Dedifferentiated amniotic fluid mesenchymal stem cell (primary cell): ENCODE results near the gene IL1RL1.

ENCODE experiments used
- DNase-seq: peaks from one replicate; pipeline ENCODE4 v3.0.0-alpha.2; 2016; ENCODE audit errors: extremely low spot score

Gene IL1RL1

DNA sequence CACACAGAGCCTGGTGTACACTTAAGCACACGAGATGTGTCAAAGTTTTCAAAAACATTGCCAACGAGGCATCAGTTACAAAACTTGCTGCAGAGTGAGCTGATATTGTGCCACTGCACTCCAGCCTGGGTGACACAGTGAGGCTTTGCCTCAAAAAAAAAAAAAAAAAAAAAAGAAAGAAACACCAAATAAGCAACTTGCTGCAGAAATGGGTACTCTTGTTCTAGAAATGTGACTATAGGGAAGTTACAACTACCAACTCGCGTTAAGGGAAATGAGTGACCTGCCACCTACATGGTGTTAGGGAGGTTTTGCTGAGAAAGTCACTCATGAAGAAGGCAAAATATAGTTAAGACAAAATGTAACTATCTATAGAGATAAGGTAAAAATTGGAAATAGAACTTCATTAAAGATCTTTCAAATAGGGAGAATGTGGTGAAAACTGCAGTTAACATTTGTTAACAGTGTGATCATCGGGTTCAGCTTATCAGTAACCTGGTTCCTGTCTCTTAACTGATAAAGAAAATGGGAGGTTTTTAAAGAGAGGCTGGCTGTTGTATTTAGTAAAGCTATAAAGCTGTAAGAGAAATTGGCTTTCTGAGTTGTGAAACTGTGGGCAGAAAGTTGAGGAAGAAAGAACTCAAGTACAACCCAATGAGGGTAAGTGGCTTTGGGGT, at the start of gene IL1RL1:
Gene IL1RL1 (plus strand): TSS at position 600 of the 677 bp plus-strand sequence. CDS start 26,702 bp downstream, outside the sequence.
- no peak for DNase-seq

DNA sequence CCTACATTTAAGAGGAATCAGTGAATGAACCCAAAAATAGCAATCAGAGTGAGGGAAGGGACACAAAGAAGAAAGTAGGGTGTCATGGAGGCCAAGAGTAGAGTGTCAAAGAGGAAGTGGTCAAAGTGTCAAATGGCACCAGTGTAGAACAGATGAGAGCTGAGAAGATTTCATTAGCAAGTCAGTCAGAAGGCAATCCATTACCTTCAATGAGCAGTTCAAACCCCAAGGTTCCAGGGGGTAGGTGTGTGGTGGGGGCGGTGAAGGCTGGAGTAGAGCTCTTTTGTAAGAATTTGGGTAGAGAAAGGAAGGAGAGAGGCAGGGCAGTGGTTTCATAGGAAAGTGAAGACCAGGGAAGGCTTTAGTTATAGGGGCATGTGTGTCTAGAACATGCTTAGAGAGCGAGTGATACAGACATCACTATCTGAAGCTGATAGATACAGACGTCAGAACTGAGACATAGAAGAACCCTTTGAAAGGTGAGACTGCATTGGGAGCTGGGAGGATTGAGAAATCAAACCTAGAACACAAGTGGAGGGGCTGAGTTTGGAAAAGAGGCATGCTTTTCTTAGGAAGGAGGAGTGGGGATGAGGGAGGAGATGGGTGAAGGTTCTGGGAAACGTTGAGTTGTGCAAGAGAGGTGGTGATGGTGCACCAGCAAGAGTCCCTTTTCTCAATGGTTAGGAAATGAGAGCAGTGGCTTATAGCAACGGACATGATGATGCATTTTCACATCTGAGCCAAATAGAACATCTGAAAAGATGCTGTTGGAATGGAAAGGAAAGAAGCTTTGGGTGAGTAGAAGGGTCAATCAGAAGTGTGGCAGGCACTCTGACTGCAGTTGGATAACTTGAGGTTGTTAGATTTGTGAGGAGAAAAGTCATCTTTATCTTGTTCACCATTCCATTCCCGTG, 48.9 kb upstream of the IL1RL1 start:
- DNase-seq, result no peak

DNA sequence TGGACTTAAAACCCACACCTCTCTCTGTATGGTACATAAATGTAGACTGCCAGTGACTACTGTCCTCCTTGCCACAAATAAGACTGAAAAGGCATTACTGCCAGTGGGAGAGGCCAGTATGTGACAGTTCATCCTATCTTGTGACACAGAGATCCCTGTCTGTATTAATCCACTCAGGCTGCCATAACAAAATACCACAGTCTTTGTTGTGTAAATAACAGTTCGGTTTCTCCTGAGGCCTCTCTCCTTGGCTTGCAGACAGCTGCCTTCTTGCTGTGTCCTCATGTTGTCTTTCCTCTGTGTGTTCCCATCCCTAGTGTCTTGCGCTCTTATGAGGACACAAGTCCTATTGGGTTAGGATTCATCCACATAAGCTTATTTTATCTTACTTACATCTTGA, 46.4 kb upstream of the IL1RL1 start:
- no peak for DNase-seq

DNA sequence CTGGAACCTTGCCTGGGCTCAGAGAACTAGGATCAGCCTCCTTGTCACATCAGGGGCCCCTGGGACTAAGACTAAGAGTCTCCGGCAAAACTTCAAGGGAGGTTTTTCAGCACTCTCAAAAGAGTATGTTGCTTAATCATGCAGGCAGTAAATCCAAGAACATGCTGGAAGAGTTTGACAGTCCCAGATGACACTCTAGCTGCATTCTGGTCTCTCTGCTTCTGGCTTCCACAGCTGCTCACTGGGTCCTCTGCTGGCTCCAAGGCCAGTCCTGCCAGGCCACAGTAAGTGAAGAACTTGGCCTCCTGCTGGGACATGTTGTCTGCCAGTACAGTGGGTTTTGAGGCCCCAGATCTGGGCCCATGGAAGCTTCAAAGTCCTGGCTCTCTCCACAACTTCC, 45.2 kb upstream of the IL1RL1 start:
- no peak for DNase-seq

DNA sequence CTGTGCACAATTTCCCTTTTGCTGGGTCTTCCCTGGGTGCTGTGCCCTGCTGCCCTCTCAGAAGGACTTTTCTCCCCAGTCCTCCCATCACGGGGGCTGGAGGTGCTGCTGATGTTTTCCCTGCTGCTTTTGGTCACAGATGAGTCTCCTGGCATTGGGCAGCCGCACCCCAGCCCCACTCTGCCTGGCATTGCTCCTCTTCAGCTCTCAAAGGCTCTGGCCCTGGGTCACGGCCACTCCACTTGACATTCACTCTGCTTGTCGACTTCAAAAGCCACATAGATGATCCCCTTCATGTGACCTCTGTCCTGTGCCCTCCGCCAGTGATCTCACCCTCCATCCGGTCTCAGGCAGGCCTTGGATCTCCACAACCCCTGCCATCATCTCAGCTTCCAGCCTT, 43.6 kb upstream of the IL1RL1 start:
- no peak for DNase-seq

DNA sequence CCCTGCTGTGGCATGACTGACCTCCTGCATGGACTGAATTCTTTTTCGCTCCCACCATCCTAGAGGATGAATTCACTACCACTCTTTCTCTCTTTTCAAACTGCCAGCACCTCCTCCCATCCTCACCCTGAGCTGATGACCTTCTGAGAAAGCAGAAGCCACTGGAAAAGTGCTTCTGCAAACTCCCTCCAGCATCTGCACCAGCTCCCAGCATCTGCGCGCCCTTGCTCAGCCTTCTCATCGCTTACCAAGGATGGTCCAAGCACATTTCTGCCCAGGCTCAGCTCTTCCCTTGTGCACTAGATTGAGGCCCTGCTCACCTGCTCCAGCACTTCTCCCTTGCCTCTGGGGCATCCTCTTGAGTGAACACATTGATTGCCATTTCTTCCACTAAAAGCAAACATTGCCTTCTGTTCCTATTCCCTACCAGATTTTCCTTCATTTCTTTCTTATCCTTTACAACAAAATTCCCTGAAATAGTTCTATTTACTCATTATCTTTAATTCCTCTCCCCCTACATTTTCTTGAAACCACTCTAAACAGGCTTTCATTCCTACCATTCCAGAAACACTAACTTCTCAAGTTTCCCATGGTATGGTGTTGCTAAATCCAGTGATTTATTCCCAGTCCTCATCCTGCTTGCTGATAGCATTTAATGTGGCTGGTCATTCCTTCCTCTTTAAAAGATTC, 42.7 kb upstream of the IL1RL1 start:
- DNase-seq, result peak; percentile 76

DNA sequence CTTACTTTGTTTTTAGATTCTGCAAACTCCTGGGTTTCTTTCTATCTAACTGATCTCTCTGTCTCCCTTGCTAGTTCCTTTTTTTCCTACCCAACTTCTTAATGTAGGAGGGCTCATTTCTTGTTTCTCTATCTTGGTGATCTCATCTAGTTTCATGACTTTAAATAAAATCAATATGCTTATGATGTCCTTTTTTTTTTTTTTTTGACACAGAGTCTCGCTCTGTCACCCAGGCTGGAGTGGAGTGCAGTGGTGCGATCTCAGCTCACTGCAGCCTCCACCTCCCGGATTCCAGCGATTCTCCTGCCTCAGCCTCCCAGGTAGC, 42.2 kb upstream of the IL1RL1 start:
- DNase-seq, result no peak

DNA sequence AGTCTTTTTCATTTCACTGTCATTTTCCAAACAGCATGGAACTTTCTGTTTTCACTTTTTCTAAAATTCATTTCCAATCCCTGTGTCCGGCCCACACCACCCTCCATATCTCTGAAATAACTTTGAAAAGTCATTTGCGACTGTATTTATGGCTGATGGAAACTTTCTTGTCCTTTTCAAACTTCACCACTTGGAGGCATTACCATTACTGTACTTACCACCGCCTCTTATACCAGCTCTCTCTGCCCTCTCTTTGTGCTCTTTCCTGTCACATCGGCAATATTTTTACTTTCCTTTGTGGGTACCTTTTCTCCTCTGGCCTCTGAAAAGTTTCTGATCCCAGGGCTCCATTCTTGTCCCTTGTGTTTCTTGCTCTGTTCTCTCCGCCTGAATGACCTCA, 39.5 kb upstream of the IL1RL1 start:
- no peak for DNase-seq

DNA sequence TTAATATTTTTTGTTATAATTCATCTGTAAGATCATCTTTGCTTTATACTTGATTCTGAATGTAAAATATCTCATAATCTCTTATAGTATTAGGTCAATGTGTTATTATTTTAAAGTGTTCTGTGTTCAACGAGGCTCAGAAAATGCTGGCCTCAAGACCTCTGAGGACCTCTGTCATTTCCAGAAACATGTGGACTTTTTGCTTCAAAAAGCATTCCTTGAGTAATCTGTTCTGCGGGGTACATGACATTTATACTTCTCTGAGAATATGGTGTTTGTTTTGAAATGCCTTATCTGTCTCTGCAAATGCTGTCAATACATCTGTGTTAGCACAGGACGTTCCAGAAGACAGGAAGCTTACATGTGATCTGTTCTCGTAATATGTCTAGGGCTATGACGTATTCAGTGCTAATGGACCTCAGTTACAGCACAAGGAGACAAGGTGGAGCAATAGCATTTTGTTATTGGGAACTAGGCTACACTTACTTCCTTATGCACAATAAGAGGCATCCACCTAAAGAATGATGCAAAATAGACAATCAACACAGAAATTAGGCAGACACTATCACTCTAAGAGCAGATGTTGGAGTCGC, 37.6 kb upstream of the IL1RL1 start:
- no peak for DNase-seq

DNA sequence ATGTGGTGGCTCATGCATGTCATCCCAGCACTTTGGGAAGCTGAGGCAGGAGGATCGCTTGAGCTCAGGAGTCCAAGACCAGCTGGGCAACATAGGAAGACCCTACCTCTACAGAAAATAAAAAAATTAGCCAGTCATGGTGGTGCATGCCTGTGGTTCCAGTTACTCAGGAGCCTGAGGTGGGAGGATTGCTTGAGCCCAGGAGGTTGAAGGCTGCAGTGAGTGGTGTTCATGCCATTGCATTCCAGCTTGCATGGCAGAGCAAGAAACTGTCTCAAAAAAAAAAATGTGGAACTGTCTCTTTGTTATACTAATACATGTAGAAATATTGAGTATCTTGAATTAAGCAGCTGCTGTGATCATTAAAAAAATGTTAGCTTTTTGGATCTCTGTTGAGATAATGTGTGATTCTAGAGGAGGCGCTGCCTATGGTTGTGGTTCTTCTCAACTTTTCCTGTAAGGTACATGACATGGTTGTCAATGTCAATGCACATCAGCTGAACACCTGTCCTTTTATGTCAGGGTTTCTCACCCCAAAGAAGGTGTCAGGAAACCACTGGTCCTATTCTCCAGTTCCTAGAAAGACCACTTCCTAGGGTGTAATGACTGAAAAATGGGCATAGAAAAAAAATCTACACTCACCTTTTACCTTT, 34.7 kb upstream of the IL1RL1 start:
- no peak for DNase-seq

DNA sequence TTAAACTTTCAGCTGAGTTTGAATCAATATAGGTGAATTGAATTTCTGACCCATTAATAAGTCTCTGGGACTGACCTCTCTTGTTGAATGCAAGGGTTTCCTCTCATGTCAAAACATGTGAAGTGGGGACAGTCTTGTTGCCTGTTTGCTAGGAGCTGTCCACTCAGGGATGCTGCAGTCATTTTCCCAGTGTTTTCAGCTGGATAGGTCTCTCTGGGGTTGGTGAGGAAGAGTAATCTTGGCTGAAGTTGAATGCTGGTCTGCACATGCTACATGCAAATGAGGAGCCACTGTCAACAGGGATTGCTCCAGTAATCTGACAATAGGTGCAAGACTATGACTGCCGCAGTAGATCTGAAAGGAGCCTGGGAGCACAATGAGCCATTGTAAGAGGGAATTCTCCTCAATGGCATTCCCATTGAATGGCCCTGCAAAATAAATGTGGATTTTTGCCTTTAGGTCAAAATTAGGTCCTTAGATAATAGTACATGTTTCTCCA, 34.1 kb upstream of the IL1RL1 start:
- DNase-seq, result no peak

DNA sequence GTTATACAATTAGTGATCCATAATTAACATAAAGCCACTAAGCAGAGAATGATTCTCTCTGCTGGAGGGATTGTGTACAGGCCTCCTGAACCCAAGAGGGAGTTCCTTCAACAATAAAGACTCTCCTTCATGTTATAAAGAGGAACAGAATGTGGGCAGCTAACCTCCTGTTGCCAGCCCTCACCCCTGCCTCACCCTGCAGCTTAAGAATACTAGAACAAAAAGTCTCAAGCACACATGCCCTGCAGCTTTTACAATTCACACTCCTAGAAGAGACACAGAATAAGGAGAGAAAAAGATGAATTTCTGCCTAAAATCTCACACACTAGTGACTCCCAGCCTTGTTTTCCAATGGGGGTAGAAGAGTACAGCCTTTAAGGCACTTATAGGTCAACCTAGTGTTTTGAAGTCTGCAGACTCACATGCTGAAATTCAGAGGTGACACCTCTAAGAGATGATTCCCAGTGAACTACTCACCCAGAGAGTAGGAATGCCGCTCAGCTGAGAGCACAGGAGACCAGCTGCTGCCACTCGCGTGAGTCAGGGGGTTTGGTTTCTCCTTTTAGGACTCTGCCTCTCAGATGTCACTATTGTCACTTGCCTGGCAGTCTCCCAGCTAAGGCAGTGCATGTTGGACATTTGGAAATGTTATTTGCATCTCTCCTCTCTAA, 32.5 kb upstream of the IL1RL1 start:
- no peak for DNase-seq

DNA sequence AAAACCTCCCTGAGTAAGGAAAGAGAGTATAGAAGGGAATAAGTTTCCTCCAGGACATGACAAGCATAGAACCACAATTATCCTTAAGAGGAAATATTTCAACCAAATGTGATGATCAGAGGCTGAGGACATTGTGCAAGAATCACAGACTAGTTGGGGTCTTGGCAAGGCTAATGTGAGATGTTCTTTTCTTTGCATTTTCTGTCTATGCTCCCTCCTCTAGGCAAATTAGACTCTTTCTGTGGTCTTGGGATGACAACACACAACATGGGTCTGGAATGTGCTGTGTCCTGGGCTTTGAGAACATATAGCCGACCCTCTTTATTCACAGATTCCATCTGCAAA, 32.0 kb upstream of the IL1RL1 start:
- no peak for DNase-seq

DNA sequence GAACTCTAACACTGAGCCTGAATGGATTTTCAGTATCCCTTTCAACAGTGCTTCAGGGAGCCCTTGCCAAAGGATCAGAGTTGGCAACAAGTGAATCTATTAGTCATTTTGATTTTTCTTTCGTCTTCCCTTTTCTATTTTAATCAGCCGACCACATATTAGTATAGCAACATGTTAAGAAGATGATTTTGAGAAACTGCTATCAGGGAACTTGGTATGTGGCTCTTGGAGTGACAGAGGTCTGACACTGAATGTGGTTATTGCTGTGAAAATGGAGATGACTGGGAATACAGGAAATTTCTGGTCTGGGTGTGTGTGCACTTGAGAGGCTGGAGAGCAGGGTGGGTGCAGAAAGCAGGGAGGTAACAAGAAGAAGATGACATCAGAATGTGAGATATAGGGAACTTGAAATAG, 28.7 kb upstream of the IL1RL1 start:
- no peak for DNase-seq

DNA sequence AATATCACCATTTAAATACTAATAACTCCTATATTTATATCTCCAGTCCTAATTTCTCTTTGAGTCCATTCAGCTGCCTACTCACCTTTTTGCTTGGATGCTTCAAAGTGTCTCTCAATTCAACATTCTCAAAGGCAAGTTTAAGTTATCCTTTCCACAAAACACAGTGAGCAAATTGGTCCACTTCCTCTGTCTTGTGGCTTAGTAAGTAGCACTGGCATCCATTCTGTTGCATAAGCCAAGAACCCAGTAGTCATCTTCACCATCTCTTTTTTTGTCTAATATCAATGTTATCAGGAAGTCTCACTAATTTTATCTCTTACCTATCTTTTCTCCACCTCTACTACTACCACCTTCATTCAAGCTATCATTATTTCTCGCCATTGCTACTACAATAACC, 27.4 kb upstream of the IL1RL1 start:
- DNase-seq, result no peak

DNA sequence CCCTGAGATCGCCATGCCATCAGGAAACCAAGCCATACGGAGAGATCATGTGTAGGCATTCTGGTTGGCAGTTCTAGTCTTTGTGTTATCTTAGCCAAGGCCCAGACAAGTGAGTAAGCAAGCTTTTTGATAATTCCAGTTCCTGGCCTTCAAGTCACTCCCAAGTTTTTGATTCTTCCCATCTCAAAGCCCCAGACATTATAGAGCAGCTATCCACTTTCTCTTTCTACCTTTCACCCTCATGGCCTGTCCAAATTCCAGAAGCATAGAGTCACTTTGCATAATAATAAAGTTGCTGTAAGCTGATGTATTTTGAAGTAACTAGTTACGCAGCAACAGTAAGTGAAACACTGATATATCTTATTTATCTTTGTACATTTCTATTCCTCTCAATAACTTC, 26.8 kb upstream of the IL1RL1 start:
- no peak for DNase-seq

DNA sequence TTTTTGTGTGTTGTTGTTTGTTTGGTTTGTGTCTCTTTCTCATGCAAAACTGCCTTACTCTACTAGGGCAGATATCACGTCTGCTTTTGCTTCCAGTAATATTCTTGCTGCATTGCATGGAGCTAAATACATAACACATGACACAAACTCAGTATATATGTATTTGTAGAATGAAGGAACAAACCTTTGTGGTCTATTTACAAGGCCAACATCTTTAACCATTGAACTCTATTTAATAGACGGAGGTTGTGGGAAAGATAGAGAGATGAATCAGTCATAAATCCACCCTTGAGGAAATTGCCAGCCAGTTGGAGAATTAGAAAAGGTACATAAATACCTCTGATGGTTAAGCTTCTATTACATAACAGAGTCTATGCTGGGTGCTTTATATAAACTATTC, 26.0 kb upstream of the IL1RL1 start:
- DNase-seq, result no peak

DNA sequence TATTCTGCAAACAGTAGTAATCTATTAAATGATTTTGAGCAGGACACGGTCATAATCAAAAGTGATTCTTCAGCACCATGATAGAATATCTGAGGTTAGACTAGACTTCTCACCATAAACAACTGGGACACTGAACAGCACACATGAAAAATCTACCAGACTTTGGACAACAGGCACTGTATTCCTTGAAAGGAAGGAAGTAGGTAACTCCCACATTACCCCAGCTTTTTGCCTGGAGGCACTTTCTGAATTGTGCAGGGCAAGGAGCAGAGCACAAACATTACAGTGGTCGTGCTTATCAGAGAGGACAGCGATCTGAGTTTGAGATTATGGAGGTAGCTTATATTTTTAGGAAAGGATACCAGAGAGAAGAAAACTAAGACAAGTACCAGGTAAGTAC, 25.3 kb upstream of the IL1RL1 start:
- no peak for DNase-seq

DNA sequence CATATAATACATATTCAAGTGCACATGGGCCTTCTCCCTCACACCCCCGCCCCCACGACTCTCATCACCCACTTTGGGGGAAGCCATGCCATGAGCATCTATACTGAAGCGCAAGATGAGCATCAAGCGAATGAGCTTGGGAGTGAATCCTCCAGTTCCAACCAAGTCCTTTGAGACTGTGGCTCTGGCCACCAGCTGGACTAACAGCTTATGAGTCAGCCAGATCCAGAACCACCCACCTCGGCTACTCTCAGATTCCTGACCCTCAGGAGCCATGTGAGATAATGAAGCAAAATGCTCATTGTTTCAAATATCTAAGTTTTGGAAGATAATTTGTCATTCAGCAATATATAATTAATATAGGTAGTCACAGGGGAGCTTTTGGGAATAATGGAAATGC, 22.2 kb upstream of the IL1RL1 start:
- DNase-seq, result no peak

DNA sequence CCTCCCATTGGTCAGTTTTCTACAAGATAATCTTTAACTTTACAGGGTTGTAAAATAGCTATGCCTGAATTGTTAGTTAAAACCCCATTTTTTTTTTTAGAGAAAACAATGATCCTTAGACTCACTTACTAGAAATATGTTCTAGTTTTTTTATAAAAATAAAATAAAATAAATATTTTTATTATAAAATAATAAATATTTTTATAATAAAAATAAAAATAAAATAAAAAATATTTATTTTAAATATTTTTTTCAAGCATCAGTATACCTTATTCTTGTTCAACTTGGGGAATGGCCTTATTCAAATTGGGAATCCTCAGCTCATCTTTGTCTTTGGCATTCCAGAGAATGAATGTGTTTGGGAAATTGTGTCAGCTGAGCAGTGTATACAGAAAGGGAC, 20.8 kb upstream of the IL1RL1 start:
- DNase-seq, result no peak
